Naive thymus-derived CD4-positive, alpha-beta T cell (primary cell): Measurements from ENCODE around the gene SPN. TPM values are rescaled to one million over a fixed set of nuclear protein-coding genes. Genes with fewer than 3 reads are reported as not detected.
"Not testable (repeated sequence)": the region's sequence is repeated elsewhere in the genome, so short reads cannot be mapped to it uniquely, and the experiment has no call there.

ENCODE experiments used
- ATAC-seq: fragments of 150-1000 bp; cut with Tn5 transposase; 2 replicates; pipeline ENCODE4 v1.10.0; 2021; ENCODE audit warnings: mild to moderate bottlenecking, moderate library complexity
- CTCF ChIA-PET: fragments of 350-600 bp; sonication (Branson Sonifier 250); formaldehyde crosslinking; loops from one replicate; lab custom pipeline; 2021; ENCODE audit warnings: antibody characterized with exemption; lab: Charles Lee
- POLR2A ChIA-PET: fragments of 350-600 bp; sonication (Branson Sonifier 250); formaldehyde crosslinking; loops from one replicate; lab custom pipeline; 2021; ENCODE audit warnings: antibody characterized with exemption, inconsistent platforms; lab: Charles Lee
- DNase-seq, 9 donors: peaks; one replicate each; pipeline versions ENCODE4 v3.0.0 to v3.0.0-alpha.2; 2020 to 2022; ENCODE audit warnings: mixed read lengths in 1 of 9
- H3K27ac ChIP-seq: one replicate; pipeline ENCODE4 v1.7.0; 2013; ENCODE audit warnings: mild to moderate bottlenecking, low read depth, low read length, moderate library complexity
- H3K27me3 ChIP-seq, 2 donors: one replicate each; pipeline ENCODE4 v1.7.0; 2013; ENCODE audit warnings: low read length in 2 of 2, mild to moderate bottlenecking in 2 of 2, moderate library complexity in 2 of 2; ENCODE audit not compliant: control insufficient read depth in 2 of 2, insufficient read depth in 2 of 2
- H3K36me3 ChIP-seq, 3 experiments: 1 replicate in 2 of 3; 2 replicates in 1 of 3; pipeline ENCODE4 v1.7.0; 2013; ENCODE audit warnings: low read length in 3 of 3, mild to moderate bottlenecking in 3 of 3, moderate library complexity in 1 of 3; ENCODE audit not compliant: insufficient read depth in 3 of 3, control insufficient read depth in 2 of 3
- H3K4me1 ChIP-seq, 2 donors: one replicate each; pipeline ENCODE4 v1.7.0; 2013; ENCODE audit warnings: low read length in 2 of 2, mild to moderate bottlenecking in 2 of 2, moderate library complexity in 1 of 2; ENCODE audit not compliant: control insufficient read depth in 2 of 2, insufficient read depth in 2 of 2
- H3K4me3 ChIP-seq: 2 replicates; pipeline ENCODE4 v1.7.0; 2013; ENCODE audit warnings: mild to moderate bottlenecking, low read length
- H3K9me3 ChIP-seq, 3 experiments: 1 replicate in 2 of 3; 2 replicates in 1 of 3; pipeline ENCODE4 v1.7.0; 2013; ENCODE audit warnings: low read length in 3 of 3; ENCODE audit not compliant: control insufficient read depth in 2 of 3
- H3K27ac Mint-ChIP-seq, 9 donors: one replicate each; pipeline ENCODE4 v1.8.0; 2020 to 2022; ENCODE audit warnings: mixed read lengths in 9 of 9, mild to moderate bottlenecking in 8 of 9, moderate library complexity in 5 of 9, inconsistent platforms in 2 of 9
- H3K27me3 Mint-ChIP-seq, 5 donors: one replicate each; pipeline ENCODE4 v1.8.0; 2021 to 2022; ENCODE audit warnings: mixed read lengths in 5 of 5, mild to moderate bottlenecking in 1 of 5
- H3K36me3 Mint-ChIP-seq, 5 donors: one replicate each; pipeline ENCODE4 v1.8.0; 2020 to 2022; ENCODE audit warnings: mixed read lengths in 5 of 5, mild to moderate bottlenecking in 3 of 5, inconsistent platforms in 1 of 5
- H3K4me1 Mint-ChIP-seq, 7 donors: one replicate each; pipeline ENCODE4 v1.8.0; 2020 to 2022; ENCODE audit warnings: mixed read lengths in 7 of 7, mild to moderate bottlenecking in 3 of 7, inconsistent platforms in 1 of 7
- H3K4me3 Mint-ChIP-seq, 10 donors: one replicate each; pipeline ENCODE4 v1.8.0; 2020 to 2022; ENCODE audit warnings: mild to moderate bottlenecking in 10 of 10, mixed read lengths in 10 of 10, moderate library complexity in 6 of 10, inconsistent platforms in 2 of 10
- H3K9me3 Mint-ChIP-seq, 11 donors: one replicate each; pipeline ENCODE4 v1.8.0; 2020 to 2022; ENCODE audit warnings: mixed read lengths in 11 of 11, mild to moderate bottlenecking in 4 of 11, inconsistent platforms in 1 of 11, moderate library complexity in 1 of 11
- intact Hi-C, 2 donors: fragments of 100-400 bp; cut with micrococcal nuclease; formaldehyde crosslinking; loops; one replicate each; pipeline ENCODE4 v1.15.1; 2023
- polyA plus RNA-seq, 2 donors: library from polyadenylated mRNA; unstranded; fragments of 300-500 nt; fragmentation: Illumina TruSeq; gene quantifications; one replicate each; pipeline ENCODE4 v1.2.3, GENCODE V29; 2021
- total RNA-seq, 6 experiments: library from RNA in 5 of 6; stranded (reverse) in 5 of 6; gene quantifications; 1 replicate in 5 of 6; 2 replicates in 1 of 6; pipeline ENCODE4 v1.2.3 and lab custom pipeline; 2021 to 2026

Gene SPN
- total and polyA plus RNA-seq, 7 experiments from 2014 or later: 79.5 to 333 (median 124) TPM

DNA sequence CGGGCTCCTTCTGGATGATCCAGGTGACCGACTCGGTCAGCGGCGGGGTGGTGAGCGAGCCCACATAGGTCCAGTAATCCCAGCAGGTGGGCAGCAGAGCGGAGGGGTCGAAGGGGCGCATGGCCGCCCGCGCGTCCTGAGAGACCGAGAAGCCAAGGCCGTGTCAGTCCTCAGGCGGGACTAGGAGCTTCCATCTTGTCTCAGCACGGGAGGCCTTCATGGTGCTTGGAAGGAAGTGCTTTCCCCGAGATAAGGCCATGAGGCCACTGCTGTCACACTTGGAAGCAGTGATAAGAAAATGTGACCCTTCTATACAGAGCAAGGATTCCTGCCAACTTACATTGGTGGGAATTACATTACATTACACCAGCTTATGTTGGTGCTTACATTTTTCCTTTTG lies 40.3 kb upstream of the SPN start:
- H3K27ac ChIP-seq, H3K36me3 ChIP-seq, DNase-seq, H3K27ac Mint-ChIP-seq, H3K27me3 ChIP-seq, H3K9me3 Mint-ChIP-seq, H3K27me3 Mint-ChIP-seq, ATAC-seq, H3K36me3 Mint-ChIP-seq, H3K4me3 Mint-ChIP-seq, H3K4me1 ChIP-seq, H3K4me3 ChIP-seq, POLR2A ChIA-PET, intact Hi-C loops, CTCF ChIA-PET, H3K9me3 ChIP-seq: not testable (repeated sequence)
- peaks cover 6 to 18% (median 9%) of the 10 kb centered on the region in 7 donors for H3K4me1 Mint-ChIP-seq

GRCh38 chr16:29623253-29623652 lies 39.8 kb upstream of the SPN start:
- H3K27ac Mint-ChIP-seq, ATAC-seq, CTCF ChIA-PET, H3K27me3 Mint-ChIP-seq, H3K36me3 Mint-ChIP-seq, H3K4me1 ChIP-seq, POLR2A ChIA-PET, H3K4me3 ChIP-seq, H3K9me3 ChIP-seq, H3K27me3 ChIP-seq, DNase-seq, intact Hi-C loops, H3K9me3 Mint-ChIP-seq, H3K27ac ChIP-seq, H3K36me3 ChIP-seq, H3K4me3 Mint-ChIP-seq: not testable (repeated sequence)
- H3K4me1 Mint-ChIP-seq: peaks cover 6 to 20% (median 9%) of the 10 kb centered on the region in 7 donors

DNA sequence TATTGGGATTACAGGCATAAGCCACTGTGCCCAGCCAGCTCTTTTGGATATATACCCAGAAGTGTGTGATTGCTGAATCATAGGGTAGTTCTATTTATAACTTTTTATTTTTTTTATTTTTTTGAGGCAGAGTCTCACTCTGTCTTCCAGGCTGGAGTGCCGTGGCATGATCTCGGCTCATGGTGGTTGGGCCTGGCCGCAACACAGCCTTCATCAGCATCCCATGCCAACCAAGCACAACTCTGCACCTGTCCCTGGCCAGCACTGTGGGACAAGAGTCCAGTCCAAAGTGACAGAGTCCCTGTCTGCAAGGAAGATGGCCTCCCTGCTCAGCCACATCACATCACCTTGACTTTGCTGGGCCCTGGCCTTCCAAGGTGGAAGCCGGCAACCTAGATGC lies 37.9 kb upstream of the SPN start:
- H3K4me3 Mint-ChIP-seq, H3K36me3 ChIP-seq, DNase-seq, ATAC-seq, H3K9me3 ChIP-seq, H3K4me3 ChIP-seq, H3K27me3 Mint-ChIP-seq, intact Hi-C loops, H3K9me3 Mint-ChIP-seq, H3K4me1 ChIP-seq, CTCF ChIA-PET, H3K27me3 ChIP-seq, H3K27ac ChIP-seq, POLR2A ChIA-PET, H3K36me3 Mint-ChIP-seq, H3K27ac Mint-ChIP-seq: not testable (repeated sequence)
- peaks cover 6 to 17% (median 9%) of the 10 kb centered on the region in 7 donors for H3K4me1 Mint-ChIP-seq

- peak; percentile 89 for ATAC-seq
- H3K27me3 Mint-ChIP-seq, H3K9me3 ChIP-seq, H3K4me1 ChIP-seq, H3K27ac ChIP-seq, POLR2A ChIA-PET, H3K27me3 ChIP-seq, H3K9me3 Mint-ChIP-seq, H3K36me3 ChIP-seq, intact Hi-C loops, H3K36me3 Mint-ChIP-seq, CTCF ChIA-PET, H3K4me3 ChIP-seq: not testable (repeated sequence)
- Mint-ChIP-seq H3K4me3 (peak overlapping the region; percentile 30 to 74 (median 48)), H3K4me1 (peaks cover 6 to 17% (median 9%) of the 10 kb centered on the region in 7 donors), H3K27ac (peak overlapping the region in 8 of 9 donors; percentile 20 to 87 (median 66))
- peak in 8 of 9 donors; percentile 23 to 63 (median 42) for DNase-seq
Observed at GRCh38 chr16:29626778-29627331, 36.2 kb upstream of the SPN start.

DNA sequence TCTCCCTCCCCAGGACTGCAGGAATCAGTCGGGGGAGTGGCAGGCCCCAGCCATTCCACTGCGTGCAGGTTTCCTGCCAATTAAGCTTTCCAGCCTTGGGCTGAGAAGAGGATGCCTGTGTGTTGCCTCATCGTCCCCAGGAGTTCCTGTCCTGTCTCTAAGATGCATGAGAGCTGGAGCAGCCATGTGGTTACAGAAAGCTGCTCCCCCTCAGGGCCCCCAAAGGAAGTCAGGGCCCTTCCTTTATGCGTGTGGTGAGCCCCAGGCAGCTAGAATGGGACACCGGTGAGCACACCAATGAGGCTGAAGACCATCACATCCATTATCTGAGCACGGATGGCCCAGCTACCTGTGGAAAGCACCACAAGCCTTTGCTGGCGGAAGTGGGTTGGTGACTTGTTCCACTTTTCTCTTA lies 35.4 kb upstream of the SPN start:
- H3K9me3 ChIP-seq, H3K27me3 Mint-ChIP-seq, H3K27ac ChIP-seq, H3K4me3 Mint-ChIP-seq, POLR2A ChIA-PET, CTCF ChIA-PET, H3K4me3 ChIP-seq, H3K27me3 ChIP-seq, H3K9me3 Mint-ChIP-seq, H3K36me3 Mint-ChIP-seq, H3K36me3 ChIP-seq, DNase-seq, H3K4me1 ChIP-seq, intact Hi-C loops: not testable (repeated sequence)
- Mint-ChIP-seq H3K4me1 (peaks cover 6 to 17% (median 9%) of the 10 kb centered on the region in 7 donors), H3K27ac (peak overlapping the region in 2 of 9 donors; percentile 54 to 80)
- ATAC-seq: peak; percentile 37

DNA sequence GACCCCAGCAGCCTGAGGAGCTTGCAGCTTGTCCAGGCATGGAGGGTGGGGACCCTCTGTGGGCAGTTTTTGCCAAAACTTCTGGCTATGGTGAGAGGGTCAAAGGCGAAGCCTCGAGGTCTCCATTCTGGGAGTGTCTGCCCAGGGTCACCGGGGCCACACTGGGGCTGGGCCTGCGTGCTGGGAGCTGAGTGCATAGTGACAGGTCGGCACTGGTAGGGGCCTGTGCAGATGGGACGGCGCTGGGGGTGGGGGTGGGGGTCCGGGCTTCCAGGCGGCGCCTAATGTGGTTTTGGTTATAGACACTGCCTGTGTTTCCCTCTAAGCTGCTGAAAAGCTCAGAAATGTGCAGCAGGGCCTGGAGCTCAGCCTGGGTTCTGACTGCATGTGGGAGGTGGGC lies 34.3 kb upstream of the SPN start:
- H3K27ac Mint-ChIP-seq, H3K27me3 ChIP-seq, DNase-seq, H3K9me3 ChIP-seq, H3K4me1 ChIP-seq, H3K27ac ChIP-seq, POLR2A ChIA-PET, H3K4me3 ChIP-seq, CTCF ChIA-PET, H3K4me3 Mint-ChIP-seq, H3K36me3 ChIP-seq, ATAC-seq, intact Hi-C loops, H3K27me3 Mint-ChIP-seq, H3K9me3 Mint-ChIP-seq, H3K36me3 Mint-ChIP-seq: not testable (repeated sequence)
- H3K4me1 Mint-ChIP-seq: peaks cover 6 to 17% (median 9%) of the 10 kb centered on the region in 7 donors

DNA sequence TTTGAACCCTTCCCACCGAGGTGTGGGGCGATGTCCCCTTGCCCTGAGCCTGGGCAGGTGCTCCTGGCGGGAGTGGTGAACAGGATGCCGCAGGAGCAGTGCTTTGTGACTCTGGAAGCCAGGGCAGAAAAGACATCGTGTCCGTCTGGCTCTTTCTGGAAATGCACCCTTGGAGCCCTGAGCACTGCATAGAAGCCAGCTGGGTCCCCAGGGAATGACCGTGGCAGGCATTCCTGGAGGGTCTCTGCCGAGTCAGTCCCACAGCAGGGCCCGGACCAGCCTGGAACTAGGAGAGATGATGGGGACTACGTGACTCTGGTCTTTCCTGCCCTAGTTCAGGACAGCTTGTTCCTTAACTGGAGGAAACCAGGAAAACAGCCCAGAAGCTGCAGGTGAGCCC lies 33.7 kb upstream of the SPN start:
- H3K36me3 Mint-ChIP-seq, H3K27ac Mint-ChIP-seq, H3K27me3 Mint-ChIP-seq, H3K4me3 Mint-ChIP-seq, H3K27me3 ChIP-seq, H3K36me3 ChIP-seq, H3K27ac ChIP-seq, POLR2A ChIA-PET, DNase-seq, CTCF ChIA-PET, H3K9me3 ChIP-seq, H3K4me3 ChIP-seq, H3K4me1 ChIP-seq, H3K9me3 Mint-ChIP-seq, intact Hi-C loops, ATAC-seq: not testable (repeated sequence)
- peaks cover 6 to 17% (median 9%) of the 10 kb centered on the region in 7 donors for H3K4me1 Mint-ChIP-seq
